Measurements from ENCODE around the gene XRRA1. TPM values are rescaled to one million over a fixed set of nuclear protein-coding genes. Genes with fewer than 3 reads are reported as not detected.

Gene XRRA1
- total RNA-seq, 1 experiment from 2014 or later = 23.5 TPM

- TF ChIP-seq CTCF (conservative IDR thresholded peaks at IDR 0.05; ENCODE audit: low read depth, low read length) (no peak), EZH2phosphoT487 (IDR thresholded peaks at IDR 0.05; ENCODE audit: borderline replicate concordance, low read length) (no peak), EZH2 (IDR thresholded peaks at IDR 0.05; ENCODE audit: low read length, unreplicated experiment) (no peak)
- Histone ChIP-seq H3K4me2 (ENCODE audit: low read length) (no peak overlapping the region), H3K9me2 (replicated peaks; ENCODE audit: low read length) (no peaks in the 10 kb centered on the region), H3K79me2 (ENCODE audit: low read length) (peaks cover 96% of the 10 kb centered on the region), H3K36me3 (ENCODE audit: low read depth, low read length) (peaks cover 41% of the 10 kb centered on the region), H3F3A (ENCODE audit: low read length, unreplicated experiment) (no peaks in the 10 kb centered on the region), H3K9me3 (ENCODE audit: low read length) (no peaks in the 10 kb centered on the region), H3K27ac (ENCODE audit: low read length) (no peak overlapping the region), H3K4me3 (ENCODE audit: low read length) (no peak overlapping the region), H3K27me3 (ENCODE audit: low read length) (no peaks in the 10 kb centered on the region), H4K20me1 (ENCODE audit: low read length) (peaks cover 39% of the 10 kb centered on the region; the same call in 1 of the 2 replicates), H3K4me1 (ENCODE audit: insufficient read depth, low read length) (peaks cover 13% of the 10 kb centered on the region), H2AFZ (ENCODE audit: low read length) (no peak overlapping the region), H3K9ac (ENCODE audit: low read length) (no peak overlapping the region)
- ChIA-PET CTCF (no interaction called here), POLR2A (ENCODE audit: unreplicated experiment) (no interaction called here)
- ATAC-seq = no peak
- intact Hi-C loops (cut with micrococcal nuclease) = no loop called here
- BruUV-seq (replicated peaks) = no TSS peak
- no peak for DNase-seq
Measured at GRCh38 chr11:74953451-74953850, 4.6 kb upstream of the XRRA1 start.

- Histone ChIP-seq H3K79me2 (ENCODE audit: low read length) (peaks cover 96% of the 10 kb centered on the region), H2AFZ (ENCODE audit: low read length) (no peak overlapping the region), H3K9ac (ENCODE audit: low read length) (no peak overlapping the region), H3K9me2 (replicated peaks; ENCODE audit: low read length) (no peaks in the 10 kb centered on the region), H4K20me1 (ENCODE audit: low read length) (peaks cover 36% of the 10 kb centered on the region; the same call in 1 of the 2 replicates), H3K9me3 (ENCODE audit: low read length) (no peaks in the 10 kb centered on the region), H3K4me2 (ENCODE audit: low read length) (no peak overlapping the region), H3K4me1 (ENCODE audit: insufficient read depth, low read length) (peaks cover 20% of the 10 kb centered on the region), H3K36me3 (ENCODE audit: low read depth, low read length) (peaks cover 39% of the 10 kb centered on the region), H3K27me3 (ENCODE audit: low read length) (no peaks in the 10 kb centered on the region), H3K4me3 (ENCODE audit: low read length) (no peak overlapping the region), H3K27ac (ENCODE audit: low read length) (no peak overlapping the region), H3F3A (ENCODE audit: low read length, unreplicated experiment) (no peaks in the 10 kb centered on the region)
- intact Hi-C loops (cut with micrococcal nuclease) = no loop called here
- no peak for DNase-seq
- POLR2A ChIA-PET (ENCODE audit: unreplicated experiment) = no interaction called here
- CTCF ChIA-PET = no interaction called here
- no peak for ATAC-seq
- no TSS peak for BruUV-seq (replicated peaks)
- TF ChIP-seq EZH2phosphoT487 (IDR thresholded peaks at IDR 0.05; ENCODE audit: borderline replicate concordance, low read length) = no peak
- TF ChIP-seq CTCF (conservative IDR thresholded peaks at IDR 0.05; ENCODE audit: low read depth, low read length) = no peak
- TF ChIP-seq EZH2 (IDR thresholded peaks at IDR 0.05; ENCODE audit: low read length, unreplicated experiment) = no peak
Measured at GRCh38 chr11:74952752-74953151, 3.9 kb upstream of the XRRA1 start.

- CTCF ChIA-PET = no interaction called here
- Histone ChIP-seq H3K4me3 (ENCODE audit: low read length) (peak overlapping the region; percentile 87; the same call in 1 of the 2 replicates), H3K27ac (ENCODE audit: low read length) (no peak overlapping the region), H2AFZ (ENCODE audit: low read length) (no peak overlapping the region), H3K4me2 (ENCODE audit: low read length) (peak overlapping the region; percentile 88), H4K20me1 (ENCODE audit: low read length) (peaks cover 26% of the 10 kb centered on the region; the same call in 1 of the 2 replicates), H3K79me2 (ENCODE audit: low read length) (peaks cover 82% of the 10 kb centered on the region), H3K36me3 (ENCODE audit: low read depth, low read length) (peaks cover 37% of the 10 kb centered on the region), H3K9me2 (replicated peaks; ENCODE audit: low read length) (no peaks in the 10 kb centered on the region), H3K9ac (ENCODE audit: low read length) (no peak overlapping the region), H3F3A (ENCODE audit: low read length, unreplicated experiment) (no peaks in the 10 kb centered on the region), H3K4me1 (ENCODE audit: insufficient read depth, low read length) (peaks cover 20% of the 10 kb centered on the region), H3K9me3 (ENCODE audit: low read length) (no peaks in the 10 kb centered on the region), H3K27me3 (ENCODE audit: low read length) (no peaks in the 10 kb centered on the region)
- TF ChIP-seq EZH2 (IDR thresholded peaks at IDR 0.05; ENCODE audit: low read length, unreplicated experiment) (no peak), EZH2phosphoT487 (IDR thresholded peaks at IDR 0.05; ENCODE audit: borderline replicate concordance, low read length) (no peak), CTCF (conservative IDR thresholded peaks at IDR 0.05; ENCODE audit: low read depth, low read length) (no peak)
- no peak for DNase-seq
- no peak for ATAC-seq
- BruUV-seq (replicated peaks) = no TSS peak
- intact Hi-C loops (cut with micrococcal nuclease) = no loop called here
- POLR2A ChIA-PET (ENCODE audit: unreplicated experiment) = no interaction called here
Measured at GRCh38 chr11:74951226-74951625, 2.3 kb upstream of the XRRA1 start.

All from PC-3 (cell line).